GM21526 (cell line): Measurements from ENCODE around the gene USP47.

Experiments used
- ATAC-seq: cut with Tn5 transposase; IDR thresholded peaks from one replicate; pipeline ENCODE4 v1.9.1; 2021; ENCODE audit warnings: moderate library complexity; ENCODE audit not compliant: unreplicated experiment, low FRiP score

Gene USP47

DNA sequence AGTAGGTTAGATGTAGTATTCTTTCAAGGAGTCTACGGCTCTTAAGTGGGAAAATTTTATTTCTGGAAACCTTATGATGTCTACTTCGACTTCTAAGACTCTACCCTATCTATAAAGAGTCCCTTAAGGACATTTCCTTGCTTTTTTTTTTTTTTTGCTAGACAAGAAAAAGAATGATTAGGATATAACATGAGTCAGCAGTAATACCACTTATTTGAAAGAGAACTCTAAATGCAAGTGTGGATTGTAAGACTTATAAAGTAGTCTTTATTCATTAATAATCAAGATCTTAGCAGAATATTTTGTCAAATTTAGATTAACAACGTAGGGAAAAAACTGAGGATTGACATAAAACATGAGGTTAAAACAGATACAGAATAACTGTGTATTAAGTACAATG is 95.7 kb downstream of the USP47 start:
- no peak for ATAC-seq

DNA sequence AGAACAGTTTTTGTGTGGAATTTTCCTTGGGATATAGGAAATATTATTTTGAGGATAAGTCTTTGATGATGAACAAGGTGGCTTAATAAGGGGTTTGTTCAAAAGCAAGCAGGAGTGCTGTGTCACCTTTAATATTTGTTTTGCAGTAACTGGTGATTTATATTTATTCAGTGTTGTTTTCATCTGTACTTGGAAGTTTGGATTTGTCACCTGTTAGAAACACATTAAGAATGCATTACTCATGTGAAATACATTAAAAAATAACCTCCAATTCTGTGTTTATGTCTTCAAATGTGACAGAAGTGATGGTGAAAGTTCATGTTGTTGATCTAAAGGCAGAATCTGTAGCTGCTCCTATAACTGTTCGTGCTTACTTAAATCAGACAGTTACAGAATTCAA is 96.2 kb downstream of the USP47 start:
- no peak for ATAC-seq

DNA sequence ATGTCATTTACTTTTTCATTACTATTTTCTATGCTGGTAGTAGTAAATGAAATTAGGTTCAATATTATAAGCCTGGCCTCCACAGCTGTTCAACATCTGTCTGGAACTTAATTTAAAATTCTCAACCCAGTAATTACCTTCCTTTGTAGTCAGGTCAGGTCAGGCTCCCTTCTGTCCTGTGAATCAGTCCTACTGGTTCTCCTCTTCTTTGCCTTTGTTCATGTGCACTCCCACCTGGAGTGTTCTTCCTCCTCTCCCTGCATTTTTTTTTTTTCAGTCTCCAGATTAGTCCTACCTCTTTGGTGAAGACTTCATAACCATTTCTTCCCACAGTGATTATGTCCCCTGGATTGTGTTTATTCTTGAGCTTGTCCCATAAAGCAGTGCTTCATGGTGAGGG is 98.8 kb downstream of the USP47 start:
- ATAC-seq: no peak

DNA sequence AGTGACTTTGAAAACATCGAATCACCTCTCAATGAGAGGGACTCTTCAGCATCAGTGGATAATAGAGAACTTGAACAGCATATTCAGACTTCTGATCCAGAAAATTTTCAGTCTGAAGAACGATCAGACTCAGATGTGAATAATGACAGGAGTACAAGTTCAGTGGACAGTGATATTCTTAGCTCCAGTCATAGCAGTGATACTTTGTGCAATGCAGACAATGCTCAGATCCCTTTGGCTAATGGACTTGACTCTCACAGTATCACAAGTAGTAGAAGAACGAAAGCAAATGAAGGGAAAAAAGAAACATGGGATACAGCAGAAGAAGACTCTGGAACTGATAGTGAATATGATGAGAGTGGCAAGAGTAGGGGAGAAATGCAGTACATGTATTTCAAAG is 100.9 kb downstream of the USP47 start:
- ATAC-seq: no peak

DNA sequence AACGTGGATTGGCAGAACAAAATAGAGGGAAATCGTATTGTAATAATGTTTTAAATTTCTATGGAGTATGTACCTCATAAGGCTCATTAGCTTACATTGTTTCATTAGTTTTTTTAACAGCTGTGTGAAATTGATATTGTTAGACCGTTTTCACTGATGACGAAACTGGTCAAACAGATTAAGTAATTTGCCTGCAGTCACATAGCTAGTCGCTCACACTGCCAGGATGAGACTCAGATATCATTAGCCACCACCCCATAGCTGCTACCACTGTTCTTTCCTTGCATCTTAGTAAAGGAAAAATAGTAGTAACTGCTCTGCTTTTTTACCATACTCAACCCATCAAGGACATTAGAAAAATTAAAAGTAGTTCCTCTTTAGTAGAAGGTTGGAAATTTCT is 102.7 kb downstream of the USP47 start:
- no peak for ATAC-seq

DNA sequence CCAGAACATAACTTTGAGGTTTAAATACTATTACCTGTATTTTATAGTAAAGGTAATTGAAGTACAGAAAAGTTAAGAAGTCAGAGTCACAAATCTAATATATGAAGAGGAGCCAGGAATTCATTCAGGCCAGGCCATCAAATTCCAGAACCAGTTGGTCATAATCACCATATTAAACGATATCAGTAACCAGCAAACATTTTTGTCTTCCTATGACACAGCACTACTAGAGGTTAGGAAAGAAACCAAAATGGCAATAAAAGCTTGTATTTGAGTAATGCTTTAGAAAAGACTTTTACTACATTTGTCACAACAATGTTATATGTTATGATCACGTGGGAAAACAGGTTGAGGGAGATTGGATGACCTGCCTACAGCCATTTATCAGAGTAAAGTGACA is 104.4 kb downstream of the USP47 start:
- ATAC-seq: no peak

DNA sequence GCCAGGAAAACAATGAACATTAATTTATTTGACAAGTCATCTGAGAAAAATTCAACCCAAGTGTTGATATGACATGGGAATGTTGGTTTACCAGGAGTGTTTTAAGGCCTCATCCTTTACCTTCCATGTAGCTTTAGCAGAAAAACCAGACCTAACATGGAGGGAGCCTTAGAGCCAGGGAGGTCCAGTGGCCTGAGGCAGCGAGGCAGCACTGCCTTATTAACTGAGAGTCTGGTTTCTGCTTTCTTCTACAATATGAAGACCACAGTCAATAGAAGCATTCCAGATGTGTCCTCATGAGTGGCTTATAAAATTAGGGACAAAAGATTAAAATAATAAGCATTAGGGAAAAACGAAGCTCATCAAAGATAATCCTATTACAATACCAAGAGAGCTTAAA is 105.1 kb downstream of the USP47 start:
- ATAC-seq: no peak

DNA sequence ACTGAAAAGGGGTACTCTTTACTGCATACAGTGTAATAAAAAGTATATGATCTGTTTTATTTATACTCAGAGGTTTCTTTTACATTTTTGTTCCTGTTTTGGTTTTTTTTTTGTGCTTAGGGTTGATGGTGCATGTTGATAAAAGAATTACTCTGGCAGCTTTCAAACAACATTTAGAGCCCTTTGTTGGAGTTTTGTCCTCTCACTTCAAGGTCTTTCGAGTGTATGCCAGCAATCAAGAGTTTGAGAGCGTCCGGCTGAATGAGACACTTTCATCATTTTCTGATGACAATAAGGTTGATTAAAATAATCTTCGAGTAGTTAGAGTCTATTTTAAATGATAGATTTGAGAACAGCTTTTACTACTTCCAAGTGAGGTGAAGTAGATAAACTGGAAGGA is 106.1 kb downstream of the USP47 start:
- ATAC-seq: no peak

DNA sequence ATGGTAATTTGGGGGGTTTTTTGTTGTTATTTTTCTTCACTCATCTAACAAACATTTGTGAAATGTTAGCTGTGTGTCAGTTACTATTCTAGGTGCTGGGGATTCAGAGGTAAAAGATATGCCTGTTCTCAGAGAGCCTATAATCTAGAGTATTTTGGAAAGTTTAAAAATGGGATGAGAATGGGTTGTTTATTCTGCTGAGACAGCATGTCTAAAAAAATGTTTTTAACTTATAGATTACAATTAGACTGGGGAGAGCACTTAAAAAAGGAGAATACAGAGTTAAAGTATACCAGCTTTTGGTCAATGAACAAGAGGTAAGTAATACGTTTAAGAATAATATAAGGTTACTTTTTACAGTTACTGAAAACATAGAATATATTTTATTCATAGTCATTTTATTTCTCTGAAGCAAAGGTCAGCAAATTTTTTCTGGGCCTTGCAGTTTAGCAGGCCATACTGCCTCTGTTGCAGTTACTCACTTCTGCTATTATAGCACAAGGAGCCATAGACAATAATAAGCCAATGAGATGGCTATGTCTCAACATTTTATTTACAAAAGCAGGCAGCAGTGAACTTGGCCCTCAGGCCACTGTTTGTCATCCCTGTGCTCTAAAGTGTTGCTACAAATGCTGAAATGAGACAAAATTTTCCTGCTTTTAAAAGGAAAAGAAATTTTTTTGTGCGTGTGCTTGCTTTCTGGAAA is 106.6 kb downstream of the USP47 start:
- ATAC-seq: no peak

DNA sequence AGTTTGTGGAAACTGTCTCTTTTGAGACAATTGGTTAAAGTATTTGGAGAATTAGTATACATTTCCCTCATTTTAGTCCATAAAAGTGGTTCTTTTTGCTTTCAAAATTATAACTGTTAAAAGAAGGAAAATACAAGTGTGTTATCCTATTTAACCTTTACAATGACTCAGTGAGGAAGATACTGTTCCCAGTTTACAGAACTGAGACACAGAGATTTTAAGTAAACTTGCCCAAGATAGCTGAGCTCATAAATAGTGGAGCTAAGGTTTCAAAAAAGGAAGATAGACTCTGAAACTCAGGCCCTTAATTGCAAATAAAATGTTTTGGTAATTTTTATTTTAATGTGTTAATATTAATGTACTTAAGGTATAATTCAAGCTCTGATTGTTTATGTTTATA is 107.7 kb downstream of the USP47 start:
- ATAC-seq: no peak

DNA sequence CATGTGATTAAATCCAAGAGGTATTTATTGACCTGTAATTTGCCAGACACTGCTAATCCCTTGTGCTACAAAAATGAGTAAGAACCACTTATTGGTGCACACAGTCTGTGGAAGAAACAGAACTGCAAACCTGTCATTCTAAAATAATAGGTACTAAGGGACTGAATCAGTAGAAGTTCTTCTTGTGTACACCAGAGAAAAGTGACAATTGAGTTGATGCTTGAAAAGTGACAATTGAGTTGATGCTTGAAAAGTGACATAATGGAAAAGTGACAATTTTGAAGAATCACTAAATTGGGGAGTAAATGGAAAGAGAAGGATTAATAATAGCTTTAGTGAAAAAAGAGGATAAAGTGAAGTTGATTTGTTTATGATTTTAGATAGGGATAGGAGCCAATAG is 110.3 kb downstream of the USP47 start:
- no peak for ATAC-seq

DNA sequence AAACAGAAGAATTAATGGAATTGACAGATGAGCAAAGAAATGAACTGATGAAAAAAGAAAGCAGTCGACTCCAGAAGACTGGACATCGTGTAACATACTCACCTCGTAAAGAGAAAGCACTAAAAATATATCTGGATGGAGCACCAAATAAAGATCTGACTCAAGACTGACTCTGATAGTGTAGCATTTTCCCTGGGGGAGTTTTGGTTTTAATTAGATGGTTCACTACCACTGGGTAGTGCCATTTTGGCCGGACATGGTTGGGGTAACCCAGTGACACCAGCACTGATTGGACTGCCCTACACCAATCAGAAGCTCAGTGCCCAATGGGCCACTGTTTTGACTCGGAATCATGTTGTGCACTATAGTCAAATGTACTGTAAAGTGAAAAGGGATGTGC is 114.2 kb downstream of the USP47 start:
- no peak for ATAC-seq

DNA sequence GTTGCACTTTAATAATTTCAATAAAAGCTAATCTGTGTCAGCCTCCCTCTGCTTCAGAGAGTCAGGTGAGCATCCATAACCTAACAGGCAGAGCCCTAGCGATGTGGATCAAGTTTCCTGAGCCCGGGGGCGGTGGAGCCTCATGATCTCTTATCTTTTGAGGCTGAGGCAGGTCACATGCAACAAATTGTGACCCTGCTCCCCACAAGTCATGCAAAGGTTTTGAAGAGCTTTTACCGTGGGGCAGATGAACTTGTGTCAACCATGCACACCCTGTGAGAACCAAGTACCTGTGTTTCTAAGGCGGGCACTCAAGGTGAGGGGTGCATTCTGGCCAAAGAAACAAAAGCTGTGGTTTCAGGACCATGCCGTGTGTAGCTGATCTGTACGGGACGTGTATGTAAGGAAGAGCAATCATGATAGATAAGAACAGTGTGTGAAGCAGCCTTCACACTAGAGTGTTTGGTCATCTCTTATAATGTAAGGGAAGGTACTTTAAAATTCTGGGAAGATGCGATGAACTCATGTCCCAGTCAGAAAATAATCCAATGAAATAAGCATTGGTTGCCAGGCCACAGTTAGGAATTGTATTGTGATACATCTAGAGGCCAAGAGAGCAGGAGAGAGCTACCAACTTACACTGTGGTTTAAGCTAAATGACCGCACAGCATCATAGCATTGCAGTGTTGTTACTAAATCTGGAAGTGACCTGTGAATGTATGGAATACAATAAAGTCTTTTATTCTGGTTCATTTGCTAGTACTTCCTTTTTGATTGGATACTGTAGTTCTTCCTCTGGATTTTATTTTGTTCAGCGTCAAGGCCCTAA is 116.8 kb downstream of the USP47 start:
- ATAC-seq: no peak

DNA sequence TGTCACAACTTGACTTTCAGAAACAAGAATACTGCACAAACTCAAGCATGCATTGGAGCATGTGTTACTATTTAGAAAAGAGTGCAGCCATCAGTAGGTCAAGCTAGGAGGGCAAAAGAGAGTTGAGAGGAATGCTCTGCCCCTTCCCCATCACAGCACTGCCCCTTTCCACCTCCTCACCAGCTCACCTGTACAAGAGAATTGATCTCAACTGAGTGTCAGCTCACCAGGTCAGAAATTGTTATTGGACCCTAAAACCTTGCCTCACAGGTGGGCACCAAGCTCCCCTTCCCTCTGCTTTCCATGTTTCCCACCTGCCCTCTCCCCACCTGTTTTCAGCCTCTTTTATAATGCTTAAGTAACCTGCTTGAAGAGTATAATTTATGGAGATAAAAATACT is 117.8 kb downstream of the USP47 start:
- no peak for ATAC-seq

DNA sequence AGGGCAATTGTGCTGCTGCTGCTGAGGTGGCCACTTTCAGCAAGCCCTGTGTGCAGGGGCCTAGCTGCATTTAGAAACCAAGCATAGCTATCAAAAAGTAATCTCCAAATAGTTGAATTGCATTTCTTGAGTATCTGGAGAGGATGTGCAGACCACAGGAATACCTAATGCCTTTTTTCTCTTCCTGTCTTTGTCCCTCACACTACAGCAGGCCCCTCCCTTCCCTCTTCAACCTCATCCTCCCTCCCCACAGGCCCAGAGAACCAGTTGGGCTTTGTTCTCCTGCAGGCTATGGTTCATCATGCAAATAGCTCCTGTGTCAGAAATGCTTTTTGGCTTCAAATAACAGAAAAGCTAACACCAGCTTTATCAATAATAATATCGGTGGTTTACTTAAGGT is 118.9 kb downstream of the USP47 start:
- ATAC-seq: no peak

DNA sequence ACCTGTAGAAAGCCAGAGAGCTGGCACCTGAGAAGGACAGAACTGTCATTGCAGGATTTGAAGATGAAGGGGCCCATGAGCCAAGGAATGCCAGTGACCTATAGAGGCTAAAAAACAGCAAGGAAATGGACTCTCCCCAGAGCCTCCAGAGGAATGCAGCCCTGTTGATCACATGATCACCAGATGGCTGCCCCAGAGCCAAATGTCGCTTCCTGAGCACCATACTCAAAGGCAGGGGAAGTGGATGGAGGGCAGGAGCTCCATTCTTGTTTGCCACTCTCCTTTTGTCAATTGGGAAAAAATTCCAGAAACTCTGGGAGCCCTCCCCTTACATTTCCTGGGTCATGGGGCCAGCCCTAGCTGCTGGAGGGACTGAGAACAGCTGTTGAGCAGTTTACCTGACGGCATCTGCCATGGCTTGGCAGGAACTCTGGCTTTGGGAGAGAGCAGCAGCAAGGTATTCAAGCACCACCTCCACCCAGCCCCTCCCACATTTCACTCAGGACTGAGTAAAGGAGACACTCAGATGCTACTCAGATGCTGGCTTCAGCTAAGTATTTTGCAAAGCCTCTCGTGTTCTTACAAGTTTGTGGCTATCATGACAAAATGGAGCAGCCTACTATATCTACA is 119.7 kb downstream of the USP47 start:
- no peak for ATAC-seq

DNA sequence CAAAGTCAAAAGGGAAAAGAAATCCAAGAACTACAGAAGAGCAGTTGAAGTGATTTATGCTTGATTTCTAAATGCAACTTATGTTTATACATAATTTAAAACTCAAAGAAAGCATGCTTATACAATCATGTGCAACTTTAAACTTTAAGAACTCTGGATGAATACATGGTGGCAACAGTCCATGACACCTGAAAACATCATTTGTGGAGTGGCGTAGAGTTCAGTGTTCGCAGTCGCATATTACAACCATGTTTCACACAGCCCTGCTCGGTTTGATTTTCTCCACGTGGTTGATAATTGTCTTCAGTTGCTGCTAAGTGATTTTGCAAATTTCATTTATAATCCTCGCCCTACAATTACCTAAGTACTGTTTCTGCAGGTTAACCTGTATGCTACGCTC is 121.3 kb downstream of the USP47 start:
- no peak for ATAC-seq

DNA sequence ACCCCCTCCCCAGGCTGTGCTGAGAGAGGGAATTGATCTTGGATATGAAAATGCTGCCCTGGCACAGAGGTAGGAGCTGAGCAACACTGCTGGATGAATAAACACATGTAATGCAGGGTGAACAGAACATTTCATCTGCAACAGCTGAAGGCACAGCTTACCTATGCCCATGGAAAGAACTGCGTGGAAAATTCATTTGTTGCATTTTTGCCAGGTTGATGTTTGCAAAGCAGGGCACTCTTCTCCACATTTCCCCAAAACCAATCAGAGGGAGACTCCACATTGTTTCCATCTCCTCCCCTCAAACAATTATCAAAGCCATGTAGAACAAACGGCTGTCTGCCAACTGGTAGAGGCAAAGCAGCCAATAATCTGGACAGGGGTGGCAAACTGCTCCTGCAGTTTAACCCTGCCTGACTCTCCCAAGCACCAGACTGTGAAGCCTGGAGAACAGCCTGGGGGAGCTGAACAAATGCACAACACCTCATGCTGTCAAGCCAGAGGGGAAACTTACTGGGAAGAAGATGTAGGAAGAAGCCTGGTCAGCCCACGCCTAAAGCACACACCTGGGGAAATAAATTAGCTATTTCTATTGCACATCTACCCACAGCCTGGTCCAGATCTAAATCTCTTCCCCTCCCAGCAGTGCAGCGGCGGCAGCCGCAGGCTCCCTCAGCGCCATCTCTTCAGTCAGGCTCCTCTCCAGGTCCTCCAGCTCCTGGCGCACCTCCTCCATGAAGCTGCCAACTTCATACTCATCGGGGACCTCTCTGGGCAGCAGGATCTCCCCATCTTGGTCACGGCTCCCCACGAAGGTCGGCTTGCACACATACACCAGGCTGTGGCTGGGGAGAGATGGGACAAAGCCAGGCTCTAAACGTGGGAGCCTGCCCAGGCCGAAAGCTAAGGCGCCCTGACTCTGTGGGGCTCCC is 122.3 kb downstream of the USP47 start:
- no peak for ATAC-seq

DNA sequence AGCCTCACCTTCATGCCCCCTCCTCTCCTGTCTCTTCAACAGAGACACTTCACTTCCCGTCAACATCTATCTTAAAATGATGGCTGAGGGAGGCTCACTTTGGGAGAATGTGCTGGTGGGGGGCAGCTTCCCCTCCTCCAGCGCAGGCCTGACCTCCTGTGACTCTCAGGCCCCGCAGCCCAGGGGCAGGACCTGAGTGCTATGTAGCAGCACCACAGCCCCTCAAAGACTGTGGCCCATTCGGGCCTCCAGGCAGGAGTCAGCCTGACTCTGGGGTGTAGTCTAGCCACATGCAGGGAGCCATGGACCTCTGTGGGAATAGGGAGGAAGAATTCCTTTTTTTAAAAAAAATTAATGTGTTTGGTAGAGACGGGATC is 123.0 kb downstream of the USP47 start:
- no peak for ATAC-seq

DNA sequence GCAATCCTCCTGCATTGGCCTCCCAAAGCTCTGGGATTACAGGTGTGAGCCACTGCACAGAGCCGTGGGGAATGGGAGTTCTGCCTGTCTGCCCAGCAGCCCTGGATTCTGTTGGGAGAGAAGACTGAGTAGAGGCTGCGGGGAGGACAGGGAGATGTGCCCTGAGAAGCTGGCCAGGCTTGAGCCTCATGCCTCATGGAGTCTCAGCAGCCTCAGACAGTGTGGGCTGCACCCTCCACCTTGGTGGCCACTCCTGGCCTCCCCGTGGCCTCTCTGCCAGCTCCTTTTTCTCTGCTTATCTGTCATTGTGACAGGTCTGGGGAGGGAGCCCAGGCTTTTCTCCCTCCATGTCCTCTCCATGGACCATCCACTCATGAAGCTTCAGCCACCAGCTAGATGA is 123.4 kb downstream of the USP47 start:
- no peak for ATAC-seq
